Peyer's patch (tissue), 4 donors: ENCODE data around the gene RNF220. TPM values are rescaled to one million over a fixed set of nuclear protein-coding genes. Genes with fewer than 3 reads are reported as not detected.

Experiments
- DNase-seq, 3 donors: peaks; one replicate each; pipeline ENCODE4 v3.0.0-alpha.2; 2017 to 2019
- H3K27ac ChIP-seq, 4 donors: fragments of 200-600 bp; sonication (generic); one replicate each; pipeline ENCODE4 v1.5.1; 2016 to 2019
- H3K27me3 ChIP-seq, 2 donors: fragments of 200-600 bp; sonication (generic); one replicate each; pipeline ENCODE4 v1.5.1; 2019
- H3K36me3 ChIP-seq, 3 donors: fragments of 200-600 bp; sonication (generic); one replicate each; pipeline ENCODE4 v1.5.1; 2016 to 2019
- H3K4me1 ChIP-seq, 4 donors: fragments of 200-600 bp; sonication (generic); one replicate each; pipeline ENCODE4 v1.5.1; 2016 to 2019
- H3K4me3 ChIP-seq, 4 donors: fragments of 200-600 bp; sonication (generic); 1 replicate in 3 of 4; 2 replicates in 1 of 4; pipeline ENCODE4 v1.5.1; 2016 to 2019; ENCODE audit warnings: mild to moderate bottlenecking in 1 of 4
- H3K9me3 ChIP-seq, 4 donors: fragments of 200-600 bp; sonication (generic); one replicate each; pipeline ENCODE4 v1.5.1; 2016 to 2019; ENCODE audit warnings: mild to moderate bottlenecking in 1 of 4
- CTCF ChIP-seq, 6 experiments: fragments of 450-650 bp in 4 of 6; fragments of 200-600 bp in 2 of 6; sonication (generic) in 1 of 6; IDR thresholded peaks; one replicate each; pipeline ENCODE4 v1.5.1; 2017 to 2019; ENCODE audit warnings: antibody characterized with exemption in 6 of 6, mild to moderate bottlenecking in 3 of 6, moderate library complexity in 1 of 6
- POLR2A ChIP-seq, 2 donors: fragments of 450-650 bp; IDR thresholded peaks; one replicate each; pipeline ENCODE4 v1.5.1; 2017; ENCODE audit warnings: antibody characterized with exemption in 2 of 2, mild to moderate bottlenecking in 2 of 2, moderate library complexity in 2 of 2
- total RNA-seq, 4 donors: library from RNA; depleted of rRNA; stranded (reverse); fragments of >200 nt; gene quantifications; one replicate each; pipeline ENCODE4 v1.1.0, GENCODE V29; 2016

RNF220 gene
- total RNA-seq, 4 donors from 2014 or later: 107 to 152 (median 114) TPM

DNA sequence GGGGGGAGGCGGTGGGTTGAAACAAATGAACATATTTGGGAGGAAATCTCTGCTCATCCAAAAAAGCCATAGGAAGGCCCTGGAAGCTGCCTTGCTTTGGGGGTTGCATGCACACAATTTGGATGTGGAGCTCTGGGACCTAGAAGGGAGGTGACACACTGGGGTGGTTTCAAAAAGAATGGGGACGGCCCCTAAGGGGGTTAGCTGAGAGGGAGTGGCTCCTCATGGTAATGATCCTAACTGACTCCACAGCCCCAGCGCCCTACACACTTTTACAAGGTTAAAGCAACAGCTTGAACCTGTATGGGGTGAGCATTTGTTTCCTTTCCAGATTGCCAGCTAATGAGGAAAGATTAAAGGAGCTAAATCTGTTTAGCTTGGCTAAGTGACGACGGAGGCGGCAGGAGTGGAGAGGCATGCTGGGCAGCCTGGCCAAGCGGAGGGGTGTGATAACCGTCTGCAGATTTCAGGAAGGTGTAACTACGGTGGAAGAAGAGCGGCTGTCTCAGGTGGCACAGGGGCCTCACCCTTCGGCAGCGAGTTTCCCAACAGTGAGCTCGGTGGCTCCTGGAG, 107.3 kb downstream of the RNF220 start:
- Histone ChIP-seq H3K9me3 (no peaks in the 10 kb centered on the region), H3K27me3 (no peaks in the 10 kb centered on the region), H3K36me3 (no peaks in the 10 kb centered on the region)

GRCh38 chr1:44513111-44513510, 108.1 kb downstream of the RNF220 start:
- Histone ChIP-seq H3K9me3 (no peaks in the 10 kb centered on the region), H3K4me1 (no peaks in the 10 kb centered on the region), H3K27ac (no peak overlapping the region), H3K4me3 (no peak overlapping the region), H3K27me3 (no peaks in the 10 kb centered on the region), H3K36me3 (no peaks in the 10 kb centered on the region)
- TF ChIP-seq CTCF (IDR thresholded peaks at IDR 0.05): no peak
- no peak for TF ChIP-seq POLR2A (IDR thresholded peaks at IDR 0.05)
- no peak for DNase-seq

More for the DNA sequence above, 107.3 kb downstream of the RNF220 start:
- no peak overlapping the region for H3K4me3 ChIP-seq
- DNase-seq: no peak
- no peak overlapping the region for H3K27ac ChIP-seq
- no peak for TF ChIP-seq POLR2A (IDR thresholded peaks at IDR 0.05)
- no peak for TF ChIP-seq CTCF (IDR thresholded peaks at IDR 0.05)
- no peaks in the 10 kb centered on the region for H3K4me1 ChIP-seq

GRCh38 chr1:44514673-44515072, 109.6 kb downstream of the RNF220 start:
- Histone ChIP-seq H3K4me1 (no peaks in the 10 kb centered on the region), H3K4me3 (no peak overlapping the region), H3K9me3 (no peaks in the 10 kb centered on the region), H3K36me3 (no peaks in the 10 kb centered on the region), H3K27me3 (no peaks in the 10 kb centered on the region), H3K27ac (no peak overlapping the region)
- no peak for DNase-seq
- TF ChIP-seq CTCF (IDR thresholded peaks at IDR 0.05) (no peak), POLR2A (IDR thresholded peaks at IDR 0.05) (no peak)

- no peak for DNase-seq
- Histone ChIP-seq H3K9me3 (no peaks in the 10 kb centered on the region), H3K27me3 (no peaks in the 10 kb centered on the region), H3K27ac (no peak overlapping the region), H3K4me1 (no peaks in the 10 kb centered on the region), H3K36me3 (no peaks in the 10 kb centered on the region), H3K4me3 (no peak overlapping the region)
- no peak for TF ChIP-seq CTCF (IDR thresholded peaks at IDR 0.05)
- no peak for TF ChIP-seq POLR2A (IDR thresholded peaks at IDR 0.05)
These were observed 110.4 kb downstream of the RNF220 start for GRCh38 chr1:44515416-44515815.

GRCh38 chr1:44519035-44519676, 114.1 kb downstream of the RNF220 start:
- Histone ChIP-seq H3K27me3 (no peaks in the 10 kb centered on the region), H3K4me3 (no peak overlapping the region), H3K4me1 (no peaks in the 10 kb centered on the region), H3K36me3 (no peaks in the 10 kb centered on the region), H3K9me3 (no peaks in the 10 kb centered on the region), H3K27ac (no peak overlapping the region)
- DNase-seq: no peak
- TF ChIP-seq POLR2A (IDR thresholded peaks at IDR 0.05) (no peak), CTCF (IDR thresholded peaks at IDR 0.05) (no peak)
